Brain microvascular endothelial cell (primary cell): ENCODE data around the gene CPE.

Experiments used
- DNase-seq: peaks from one replicate; pipeline ENCODE4 v3.0.0-alpha.2; 2020
- H3K27ac ChIP-seq: fragments of 250-450 bp; sonication (Bioruptor Pico); 2 replicates; pipeline ENCODE4 v1.5.1; 2020; ENCODE audit warnings: mild to moderate bottlenecking, moderate library complexity
- H3K27me3 ChIP-seq: fragments of 250-450 bp; sonication (Bioruptor Pico); replicated peaks from 2 replicates; pipeline ENCODE4 v1.5.1; 2020; ENCODE audit warnings: mild to moderate bottlenecking
- H3K36me3 ChIP-seq: fragments of 250-450 bp; sonication (Bioruptor Pico); replicated peaks from 2 replicates; pipeline ENCODE4 v1.5.1; 2020; ENCODE audit warnings: mild to moderate bottlenecking
- H3K4me3 ChIP-seq: 2 replicates; pipeline ENCODE4 v1.5.1; 2011; ENCODE audit warnings: low read depth, mild to moderate bottlenecking, control low read depth, low read length, moderate library complexity
- CTCF ChIP-seq: IDR thresholded peaks from 2 replicates; pipeline ENCODE4 v1.5.1; 2011; ENCODE audit warnings: low read depth, mild to moderate bottlenecking, moderate library complexity, low read length, control low read depth, inconsistent platforms; ENCODE audit errors: missing control alignments
- in situ Hi-C: cut with HindIII; loops from 2 replicates; pipeline ENCODE4 v1.10.0; 2017; ENCODE audit warnings: low sequenced_read_pairs, low pct_ligation_motif_present

Gene CPE

GRCh38 chr4:165493359-165493758 is 114.6 kb downstream of the CPE start:
- H3K4me3 ChIP-seq = peak overlapping the region; percentile 24
- H3K27ac ChIP-seq = no peak overlapping the region
- peak; percentile 87 for TF ChIP-seq CTCF
- H3K27me3 ChIP-seq = no peaks in the 10 kb centered on the region
- peak; percentile 61 for DNase-seq
- H3K36me3 ChIP-seq = no peaks in the 10 kb centered on the region
- in situ Hi-C loops = no loop called here

GRCh38 chr4:165502916-165503907 is 124.4 kb downstream of the CPE start:
- in situ Hi-C loops = no loop called here
- H3K27ac ChIP-seq = no peak overlapping the region
- H3K4me3 ChIP-seq = no peak overlapping the region
- H3K27me3 ChIP-seq = no peaks in the 10 kb centered on the region
- no peak for TF ChIP-seq CTCF
- DNase-seq = peak; percentile 17
- no peaks in the 10 kb centered on the region for H3K36me3 ChIP-seq

- Histone ChIP-seq H3K27me3 (no peaks in the 10 kb centered on the region), H3K27ac (no peak overlapping the region), H3K36me3 (no peaks in the 10 kb centered on the region), H3K4me3 (no peak overlapping the region)
- in situ Hi-C loops = no loop called here
- DNase-seq = no peak
- TF ChIP-seq CTCF = no peak
Observed at GRCh38 chr4:165504184-165504583, 125.4 kb downstream of the CPE start.

GRCh38 chr4:165505958-165506837 is 127.4 kb downstream of the CPE start:
- in situ Hi-C loops = no loop called here
- no peak for DNase-seq
- Histone ChIP-seq H3K4me3 (no peak overlapping the region), H3K27me3 (no peaks in the 10 kb centered on the region), H3K27ac (no peak overlapping the region), H3K36me3 (no peaks in the 10 kb centered on the region)
- TF ChIP-seq CTCF = no peak

- Histone ChIP-seq H3K27me3 (no peaks in the 10 kb centered on the region), H3K36me3 (no peaks in the 10 kb centered on the region), H3K27ac (no peak overlapping the region), H3K4me3 (no peak overlapping the region)
- no peak for DNase-seq
- TF ChIP-seq CTCF = no peak
- in situ Hi-C loops = no loop called here
Observed at GRCh38 chr4:165506849-165507248, 128.0 kb downstream of the CPE start.
